Mucosa of gallbladder (tissue), 1 donor: ENCODE data around the gene RNU6-9. TPM values are rescaled to one million over a fixed set of nuclear protein-coding genes. Genes with fewer than 3 reads are reported as not detected.

Experiments used
- DNase-seq: peaks from one replicate; pipeline ENCODE4 v3.0.0-alpha.2; 2020; ENCODE audit warnings: low spot score
- total RNA-seq: library from RNA; stranded (reverse); gene quantifications from one replicate; pipeline ENCODE4 v1.2.1, GENCODE V29; 2021
- donor health status: DM: no; HTN: no; CAD: no.

Gene RNU6-9
- total RNA-seq, 1 donor from 2014 or later, result not detected

DNA sequence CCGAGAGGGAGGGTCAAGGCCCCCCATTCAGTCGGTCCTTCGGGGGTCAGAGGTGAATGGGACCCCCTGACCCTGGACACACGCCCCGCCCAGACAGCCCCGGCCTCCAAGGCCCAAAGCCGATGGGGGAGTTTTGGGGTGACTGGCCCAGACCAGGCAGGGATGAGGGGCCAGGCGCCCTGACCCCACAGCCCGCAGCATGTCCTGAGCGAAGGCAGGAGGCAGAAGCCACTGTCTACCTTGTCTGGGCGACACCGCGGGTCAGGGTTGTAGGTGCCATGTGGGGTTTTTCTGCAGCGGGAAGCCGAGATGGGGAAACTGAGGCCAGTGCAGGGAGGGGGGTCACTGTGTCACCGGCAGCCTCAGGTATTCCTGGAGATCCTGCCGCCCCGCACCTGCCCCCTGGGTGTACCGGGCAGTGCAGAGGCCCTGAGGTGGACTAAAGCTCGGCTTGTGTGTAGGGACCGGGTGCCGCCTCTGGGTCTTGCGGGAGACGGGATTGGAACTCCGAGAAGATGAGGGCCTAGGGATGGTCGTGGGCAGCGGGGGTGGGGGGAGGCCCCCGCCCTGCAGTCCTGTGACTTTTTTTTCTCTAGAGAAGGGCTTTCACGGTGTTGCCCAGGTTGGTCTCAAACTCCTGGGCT is 41.0 kb downstream of the RNU6-9 start:
- no peak for DNase-seq

DNA sequence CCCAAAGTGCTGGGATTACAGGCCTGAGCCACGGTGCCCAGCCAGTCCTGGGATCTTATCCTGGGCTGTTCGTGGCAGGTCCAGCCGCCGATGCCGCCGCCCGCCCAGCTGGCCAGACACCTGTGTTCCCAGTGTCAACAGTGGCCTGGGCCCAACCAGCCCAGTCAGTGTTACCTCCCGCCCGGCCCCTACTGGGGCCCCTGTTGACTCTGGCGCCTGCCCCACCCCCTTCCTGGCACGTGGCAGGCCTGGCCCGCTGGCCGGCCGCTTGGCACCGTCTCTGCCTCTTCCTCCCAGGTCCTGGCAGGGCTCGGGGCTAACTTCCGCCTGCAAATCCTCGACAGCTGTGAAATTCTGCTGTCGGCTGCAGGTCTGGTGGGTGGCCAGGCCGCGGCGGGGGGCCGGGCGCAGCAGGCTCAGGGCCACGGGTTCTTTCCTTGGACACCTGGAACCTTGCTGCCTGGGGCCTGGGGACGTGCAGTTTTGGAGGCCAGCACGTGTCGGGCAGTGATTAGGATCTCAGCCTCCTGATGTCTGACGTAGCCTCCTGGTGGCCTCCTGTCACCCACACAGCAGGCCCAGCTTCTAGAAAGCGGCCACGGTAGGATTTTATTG is 41.7 kb downstream of the RNU6-9 start:
- peak; percentile 88 for DNase-seq

DNA sequence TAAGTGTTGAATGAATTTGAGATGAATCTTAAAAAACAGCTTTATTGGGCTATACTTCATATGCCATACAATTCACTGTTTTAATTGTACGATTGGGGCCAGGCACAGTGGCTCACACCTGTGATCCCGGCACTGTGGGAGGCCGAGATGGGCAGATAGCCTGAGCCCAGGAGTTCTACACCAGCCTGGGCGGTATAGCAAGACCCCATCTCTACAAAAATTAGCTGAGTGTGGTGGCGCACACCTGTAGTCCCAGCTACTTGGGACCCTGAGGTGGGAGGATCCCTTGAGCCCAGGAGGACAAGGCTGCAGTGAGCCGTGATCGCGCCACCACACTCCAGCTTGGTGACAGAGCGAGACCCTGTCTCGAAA is 42.9 kb downstream of the RNU6-9 start:
- no peak for DNase-seq

DNA sequence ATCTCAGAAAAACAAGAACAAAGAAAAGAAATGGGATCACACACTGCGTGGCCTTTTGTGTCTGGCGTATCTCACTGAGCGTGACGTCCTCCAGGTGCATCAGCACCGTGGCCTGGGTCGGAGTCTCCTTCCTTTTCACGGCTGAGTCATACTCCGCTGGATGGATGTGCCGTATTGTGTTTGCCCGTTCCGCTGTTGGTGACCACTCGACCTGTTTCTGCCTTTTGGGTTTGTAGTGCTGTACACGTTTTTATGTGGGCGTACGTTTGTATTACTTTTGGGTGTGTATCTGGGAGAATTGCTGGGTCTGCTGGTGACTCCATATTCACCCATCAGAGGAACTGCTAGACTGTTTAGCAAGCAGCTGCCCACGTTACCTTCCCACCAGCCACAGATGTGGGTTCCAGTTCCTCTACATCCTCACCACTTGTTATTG is 44.0 kb downstream of the RNU6-9 start:
- no peak for DNase-seq

DNA sequence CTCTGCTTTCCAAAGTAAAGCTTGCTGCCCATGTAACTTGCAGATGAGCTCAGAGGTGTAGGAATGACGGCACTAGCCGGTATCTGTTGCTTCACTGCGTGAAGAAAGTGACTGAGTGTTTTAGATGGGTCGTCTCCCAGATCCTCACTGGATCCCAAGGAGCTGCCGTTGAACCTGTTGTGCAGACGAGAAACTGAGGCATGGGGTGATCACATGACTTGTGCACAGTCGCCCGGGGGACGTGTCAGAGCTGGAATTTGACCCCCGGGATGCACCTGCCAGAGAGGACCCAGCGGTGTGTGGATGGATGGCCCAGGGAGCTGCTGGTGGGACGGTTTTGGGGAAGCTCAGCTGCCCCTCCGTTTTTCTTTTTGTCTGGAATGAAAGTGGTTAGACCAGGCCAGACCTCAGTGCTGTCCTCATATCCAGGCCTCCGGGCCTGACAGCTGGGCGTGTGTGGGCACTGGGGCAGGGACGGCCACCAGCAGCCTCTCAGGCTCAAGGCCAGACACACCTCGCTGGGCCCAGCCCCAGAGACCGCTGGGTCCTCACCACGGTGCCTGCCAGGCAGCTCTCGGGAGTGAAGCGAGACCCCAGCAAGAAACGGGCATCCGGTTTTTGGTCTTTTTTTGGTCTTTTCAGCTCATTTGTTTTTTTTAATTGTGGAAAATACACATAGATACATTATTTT is 45.1 kb downstream of the RNU6-9 start:
- DNase-seq, result no peak

DNA sequence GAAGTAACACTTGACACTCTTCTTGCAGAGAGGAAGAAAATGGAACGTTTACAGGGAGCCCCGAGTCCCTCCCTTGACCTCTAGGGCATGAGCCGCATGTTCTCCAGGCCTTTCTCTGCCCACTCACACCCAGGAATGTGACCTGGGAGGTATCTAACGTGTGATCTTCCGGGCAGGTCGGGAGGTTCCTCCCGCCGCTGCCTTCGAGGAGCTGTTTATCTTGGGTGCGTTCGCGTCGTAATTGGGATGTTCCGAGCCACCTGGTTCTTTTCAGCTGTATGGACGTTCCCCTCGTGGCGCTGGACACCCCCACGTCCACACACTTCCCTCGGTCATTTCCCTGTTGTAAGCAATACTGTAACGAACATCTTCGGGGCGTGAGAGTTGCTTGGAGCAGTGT is 46.2 kb downstream of the RNU6-9 start:
- DNase-seq, result no peak

DNA sequence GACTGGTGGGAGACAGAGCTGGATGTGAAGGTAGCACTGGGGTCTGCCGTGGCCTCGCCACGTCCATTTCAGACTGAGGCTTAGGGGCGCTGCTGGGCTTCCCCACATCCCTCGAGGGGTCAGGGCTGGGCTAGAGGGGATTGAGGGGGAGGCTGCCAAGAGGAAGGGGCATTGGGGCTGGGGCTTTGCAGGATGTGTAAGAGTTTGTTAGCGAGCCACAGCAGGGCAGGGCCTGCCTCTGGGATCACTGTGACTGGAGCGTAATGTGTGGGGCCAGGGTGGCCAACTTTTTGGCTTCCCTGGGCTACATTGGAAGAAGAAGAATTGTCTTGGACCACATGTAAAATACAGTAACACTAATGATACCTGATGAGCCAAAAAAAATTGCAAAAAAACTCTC is 46.6 kb downstream of the RNU6-9 start:
- no peak for DNase-seq

DNA sequence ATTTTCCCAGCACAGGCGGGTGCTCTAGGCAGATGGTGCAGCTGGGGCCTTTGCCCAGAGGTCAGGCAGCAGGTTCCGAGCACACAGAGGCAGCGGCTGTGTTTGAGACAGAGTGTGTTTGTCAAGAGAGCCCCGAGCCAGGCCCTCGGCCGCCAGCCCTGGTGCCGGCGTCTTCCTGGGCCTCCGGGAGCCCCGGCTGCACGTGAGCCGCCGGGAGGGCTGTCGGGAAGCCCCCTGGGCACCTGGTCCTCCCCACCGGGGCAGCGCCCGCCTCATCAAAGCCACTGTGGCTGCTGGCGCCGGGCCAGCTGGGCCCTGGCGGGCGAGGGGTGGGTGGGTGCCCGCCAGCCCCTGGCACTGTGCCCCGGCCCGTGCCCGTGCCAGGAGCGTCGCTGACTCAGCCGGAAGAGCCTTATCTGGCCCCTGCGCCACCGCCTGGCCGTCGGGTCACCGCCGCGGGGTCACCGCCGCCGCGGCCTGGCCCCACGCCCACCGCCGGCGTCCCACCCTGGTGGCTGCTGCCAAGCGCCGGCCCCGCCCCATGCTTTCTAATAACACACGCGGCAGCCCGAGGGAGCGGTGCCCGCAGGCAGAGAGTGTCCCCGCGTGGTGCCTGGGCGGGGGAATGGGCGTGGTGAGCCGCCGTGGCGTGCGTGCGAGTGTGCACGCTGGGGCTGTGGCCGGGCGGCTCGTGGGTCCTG is 47.5 kb downstream of the RNU6-9 start:
- DNase-seq, result peak; percentile 78

DNA sequence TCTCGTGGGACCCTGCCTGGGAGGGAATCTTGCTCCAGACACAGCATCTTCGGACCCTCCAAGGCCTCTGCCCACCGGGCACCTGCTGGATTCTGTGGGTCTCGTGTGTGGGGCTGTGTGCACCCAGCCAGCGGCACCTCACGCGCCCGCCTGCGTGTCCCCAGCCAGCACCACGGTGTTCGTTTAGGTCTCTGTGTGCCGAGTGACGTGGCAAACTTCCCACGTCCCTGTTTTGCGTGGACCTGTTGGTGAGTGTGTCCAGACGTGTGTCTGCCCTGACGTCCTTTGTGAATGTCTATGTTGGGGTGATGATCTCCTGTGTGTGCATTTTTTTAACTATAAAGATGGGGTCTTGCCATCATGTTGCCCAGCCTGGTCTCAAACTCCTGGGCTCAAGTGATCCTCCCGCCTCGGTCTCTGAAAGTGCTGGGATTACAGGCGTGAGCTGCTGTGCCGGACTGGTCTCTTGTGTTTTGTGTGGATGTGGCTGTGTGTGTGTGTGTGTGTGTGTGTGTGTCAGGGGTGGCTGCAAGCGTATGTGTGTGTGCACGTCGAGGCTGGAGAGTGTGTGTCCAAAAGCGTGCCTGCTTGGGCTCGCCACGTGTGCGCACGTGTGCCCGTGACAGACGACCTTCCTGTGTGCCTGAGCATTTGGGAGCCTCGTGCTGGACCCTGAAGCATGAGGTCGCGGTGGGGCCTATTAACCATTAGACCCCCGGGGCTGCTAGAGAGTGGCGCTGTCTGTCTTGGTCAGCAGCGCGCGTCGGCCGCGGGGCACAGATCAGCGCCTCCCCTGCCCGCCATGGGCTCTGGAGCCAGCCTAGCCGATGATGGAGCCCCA is 48.2 kb downstream of the RNU6-9 start:
- no peak for DNase-seq

DNA sequence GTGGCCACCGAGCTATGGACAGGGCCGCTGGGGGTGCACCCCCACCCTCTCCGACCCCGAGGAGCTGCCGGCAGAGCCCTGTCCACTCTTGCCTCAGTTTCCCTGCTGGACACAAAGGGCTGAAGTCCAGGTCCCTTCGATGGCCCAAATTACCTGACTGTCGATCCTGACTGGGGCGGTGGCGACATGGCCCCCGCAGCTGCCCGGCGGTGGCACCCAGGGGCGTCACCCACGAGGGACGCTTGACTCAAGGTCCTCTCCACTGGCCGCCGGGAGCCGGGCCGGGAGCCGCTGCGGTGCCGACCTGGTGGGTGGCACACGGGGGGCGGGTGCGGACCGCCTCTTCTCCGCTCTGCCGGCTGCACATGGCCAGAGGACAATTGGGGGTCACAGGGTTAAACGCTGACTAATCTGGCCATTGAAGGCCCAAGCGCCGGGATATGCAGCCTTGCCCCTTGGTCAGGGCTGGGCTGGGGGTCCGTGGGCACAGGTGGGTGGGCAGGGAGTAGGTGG is 48.9 kb downstream of the RNU6-9 start:
- DNase-seq, result no peak

Other genes starting within 250 kb of the RNU6-9 start
- 34.8 TPM for gene RNF126, start 230.3 kb upstream of the RNU6-9 start, total RNA-seq
- gene FSTL3, start 217.1 kb upstream of the RNU6-9 start, total RNA-seq, result 39.1 TPM
- gene PRSS57, start 198.0 kb upstream of the RNU6-9 start, total RNA-seq, result not detected
- 26.1 TPM for gene PALM, start 184.5 kb upstream of the RNU6-9 start, total RNA-seq
- 79.4 TPM for gene MISP, start 142.4 kb upstream of the RNU6-9 start, total RNA-seq
- 270 TPM for gene PTBP1, start 96.0 kb upstream of the RNU6-9 start, total RNA-seq
- gene PLPPR3, start 71.5 kb upstream of the RNU6-9 start, total RNA-seq, result 0.20 TPM
- gene AZU1, start 65.6 kb upstream of the RNU6-9 start, total RNA-seq, result not detected
- gene PRTN3, start 52.5 kb upstream of the RNU6-9 start, total RNA-seq, result not detected
- not detected for gene ELANE, start 41.2 kb upstream of the RNU6-9 start, total RNA-seq
- 133 TPM for gene CFD, start 33.8 kb upstream of the RNU6-9 start, total RNA-seq
- gene MED16, start 297 bp upstream of the RNU6-9 start, total RNA-seq, result 66.9 TPM
- gene R3HDM4, start 19.7 kb downstream of the RNU6-9 start, total RNA-seq, result 47.5 TPM
- gene KISS1R, start 23.8 kb downstream of the RNU6-9 start, total RNA-seq, result 0.17 TPM
- 7.0 TPM for gene ARID3A, start 32.6 kb downstream of the RNU6-9 start, total RNA-seq
- 52.5 TPM for gene WDR18, start 90.9 kb downstream of the RNU6-9 start, total RNA-seq
- gene GRIN3B, start 106.9 kb downstream of the RNU6-9 start, total RNA-seq, result 0.06 TPM
- gene TMEM259, start 127.6 kb downstream of the RNU6-9 start, total RNA-seq, result 182 TPM
- gene RNU6-2, start 128.0 kb downstream of the RNU6-9 start, total RNA-seq, result not detected
- gene CNN2, start 133.1 kb downstream of the RNU6-9 start, total RNA-seq, result 104 TPM
- gene ABCA7, start 146.6 kb downstream of the RNU6-9 start, total RNA-seq, result 49.0 TPM
- gene ARHGAP45, start 173.7 kb downstream of the RNU6-9 start, total RNA-seq, result 42.4 TPM
- gene POLR2E, start 201.9 kb downstream of the RNU6-9 start, total RNA-seq, result 137 TPM
- 294 TPM for gene GPX4, start 210.5 kb downstream of the RNU6-9 start, total RNA-seq